K562 (cell line): ENCODE results near the gene KAZALD1. TPM values are rescaled to one million over a fixed set of nuclear protein-coding genes. Genes with fewer than 3 reads are reported as not detected.

Source experiments
- ATAC-seq: fragments of 200-7000 bp; cut with Tn5 transposase; 3 replicates; pipeline ENCODE4 v1.9.1; 2020; ENCODE audit warnings: moderate library complexity
- BruUV-seq: library from RNA; stranded (reverse); fragments of 400-500 nt; replicated peaks from 2 replicates; lab custom pipeline; 2021; lab: Mats Ljungman, UMichigan
- CTCF ChIA-PET: fragments of 300-600 bp; formaldehyde crosslinking; extraction: SDS; loops from one replicate; lab custom pipeline; 2021; ENCODE audit warnings: low intra/inter-chr PET ratio; lab: Yijun Ruan, JAX
- POLR2A ChIA-PET: fragments of 300-600, 350-650 bp; sonication (Branson Sonifier 250); formaldehyde crosslinking; extraction: SDS; loops from one replicate; lab custom pipeline; 2021; ENCODE audit warnings: antibody characterized with exemption, inconsistent platforms; lab: Yijun Ruan, JAX
- DNase-seq, 4 experiments: peaks; one replicate each; pipeline versions ENCODE4 v3.0.0 to v3.0.0-alpha.2; 2011 to 2018; ENCODE audit warnings: low spot score in 3 of 4, mixed read lengths in 3 of 4; ENCODE audit errors: extremely low read depth in 1 of 4
- FAIRE-seq: peaks from 2 replicates; lab custom pipeline; 2011; peaks lifted over from hg19 to GRCh38; lab: Jason Lieb, UNC
- H2AFZ ChIP-seq: 2 replicates; pipeline ENCODE4 v1.6.0; 2011; ENCODE audit warnings: low read depth, low read length, control low read depth, inconsistent platforms
- H3K27ac ChIP-seq: fragments of 200-600 bp; 3 replicates; pipeline ENCODE4 v1.8.0; 2011; ENCODE audit warnings: low read depth, mild to moderate bottlenecking, control low read depth, inconsistent platforms, low read length, moderate library complexity, mixed read lengths; ENCODE audit errors: extremely low read depth
- H3K27me3 ChIP-seq, 2 experiments: fragments of 300-600 bp in 1 of 2; 2 replicates in 1 of 2; 3 replicates in 1 of 2; pipeline versions ENCODE4 v1.6.0 to v1.8.0; 2011; ENCODE audit warnings: inconsistent platforms in 2 of 2, low read length in 2 of 2, mild to moderate bottlenecking in 1 of 2, mixed read lengths in 1 of 2, moderate library complexity in 1 of 2; ENCODE audit not compliant: control insufficient read depth in 2 of 2, insufficient read depth in 2 of 2
- H3K36me3 ChIP-seq: fragments of 300-600 bp; 3 replicates; pipeline ENCODE4 v1.8.0; 2011; ENCODE audit warnings: mild to moderate bottlenecking, low read length, inconsistent platforms; ENCODE audit not compliant: control insufficient read depth, insufficient read depth
- H3K4me1 ChIP-seq, 2 experiments: fragments of 200-600 bp in 1 of 2; replicated peaks in 1 of 2; 2 replicates in 1 of 2; 3 replicates in 1 of 2; pipeline versions ENCODE4 v1.5.1 to v1.8.0; 2011; ENCODE audit warnings: inconsistent platforms in 2 of 2, low read length in 2 of 2, mild to moderate bottlenecking in 1 of 2, mixed read lengths in 1 of 2, moderate library complexity in 1 of 2; ENCODE audit not compliant: control insufficient read depth in 2 of 2, insufficient read depth in 2 of 2
- H3K4me2 ChIP-seq: 2 replicates; pipeline ENCODE4 v1.6.1; 2011; ENCODE audit warnings: low read length, control low read depth, inconsistent platforms, mixed read lengths; ENCODE audit not compliant: insufficient read depth
- H3K4me3 ChIP-seq: fragments of 200-600 bp; sonication (generic), shearing (Covaris generic); 2 replicates; pipeline ENCODE4 v1.5.1; 2016; ENCODE audit warnings: control low read depth, inconsistent platforms
- H3K79me2 ChIP-seq: fragments of 200-600 bp; 3 replicates; pipeline ENCODE4 v1.8.0; 2011; ENCODE audit warnings: low read length, inconsistent platforms; ENCODE audit not compliant: control insufficient read depth, insufficient read depth
- H3K9ac ChIP-seq, 2 experiments: 2 replicates each; pipeline versions ENCODE4 v1.6.0 to v1.6.1; 2011; ENCODE audit warnings: low read depth in 2 of 2, low read length in 2 of 2, control low read depth in 1 of 2, inconsistent platforms in 1 of 2, mild to moderate bottlenecking in 1 of 2, mixed read lengths in 1 of 2; ENCODE audit not compliant: insufficient read depth in 1 of 2
- H3K9me1 ChIP-seq: one replicate; pipeline ENCODE4 v1.6.0; 2011; ENCODE audit warnings: inconsistent platforms, mild to moderate bottlenecking, low read length, moderate library complexity; ENCODE audit not compliant: control insufficient read depth, insufficient read depth
- H3K9me3 ChIP-seq: replicated peaks from 2 replicates; pipeline ENCODE4 v1.5.1; 2011; ENCODE audit warnings: low read depth, low read length, inconsistent platforms; ENCODE audit not compliant: control insufficient read depth, insufficient read depth
- H4K20me1 ChIP-seq: replicated peaks from 2 replicates; pipeline ENCODE4 v1.6.1; 2011; ENCODE audit warnings: low read length, inconsistent platforms, mixed read lengths; ENCODE audit not compliant: control insufficient read depth, insufficient read depth
- CBX3 ChIP-seq, 2 experiments: IDR thresholded peaks; 1 replicate in 1 of 2; 2 replicates in 1 of 2; pipeline ENCODE4 v1.6.1; 2012; ENCODE audit warnings: inconsistent platforms in 2 of 2, low read length in 2 of 2, borderline replicate concordance in 1 of 2, control low read depth in 1 of 2
- MAFF ChIP-seq: IDR thresholded peaks from 2 replicates; pipeline ENCODE4 v1.6.1; 2012; ENCODE audit warnings: low read length, improper control_type of control experiment
- RFX1 ChIP-seq: fragments of 450-650 bp; IDR thresholded peaks from 2 replicates; pipeline ENCODE4 v1.6.1; 2016; ENCODE audit warnings: mild to moderate bottlenecking, moderate library complexity
- SMAD4 ChIP-seq: fragments of 250-450 bp; sonication (Bioruptor Pico); conservative IDR thresholded peaks from 2 replicates; pipeline ENCODE4 v1.8.0; 2021; ENCODE audit warnings: inconsistent platforms, mild to moderate bottlenecking, moderate library complexity
- WGBS: fragments of 100-300 bp; shearing (Covaris generic); methylation state at CpG from one replicate; pipeline ENCODE4 v1.1.6; 2016; ENCODE audit warnings: low coverage, mixed read lengths; ENCODE audit not compliant: insufficient coverage; ENCODE audit errors: missing lambda C conversion rate; 5-methylcytosine and 5-hydroxymethylcytosine counted together
- in situ Hi-C: fragments of 300-500 bp; cut with MboI; formaldehyde crosslinking; loops from 4 replicates; pipeline ENCODE4 v1.15.0; 2018; ENCODE audit warnings: inconsistent platforms, mixed read lengths
- intact Hi-C: fragments of 100-400 bp; cut with micrococcal nuclease; formaldehyde crosslinking; loops from 2 replicates; pipeline ENCODE4 v1.14.2; 2022
- polyA plus RNA-seq, 8 experiments: library from polyadenylated mRNA; depleted of rRNA in 4 of 8; stranded (reverse) in 5 of 8; unstranded in 3 of 8; fragments of >200 nt; fragmentation: Nextera tagmentation in 2 of 8; fragmentation: Illumina TruSeq in 1 of 8; extraction: Ambion mirVana in 2 of 8; extraction: Trizol in 1 of 8; gene quantifications; 2 replicates each; pipeline versions ENCODE4 v1.2.1 to v1.2.3, GENCODE V29; 2011 to 2014; ENCODE audit warnings: inconsistent platforms in 1 of 8, missing spikeins in 1 of 8
- total RNA-seq, 7 experiments: library from RNA; depleted of rRNA in 6 of 7; stranded (reverse); fragments of >200 nt in 6 of 7; fragmentation: Illumina TruSeq in 2 of 7; extraction: Trizol in 2 of 7; gene quantifications; 2 replicates each; pipeline versions ENCODE4 v1.2.1 to v1.2.3, GENCODE V29; 2011 to 2021; ENCODE audit warnings: low replicate concordance in 1 of 7
- TF ChIP-seq, protein P1 (sequence below): IDR thresholded peaks from 2 replicates; pipeline ENCODE4 v1.6.1; 2014; ENCODE audit warnings: antibody characterized with exemption
- TF ChIP-seq, protein P2 (sequence below): fragments of 200-800 bp; sonication (Bioruptor generic); IDR thresholded peaks from 2 replicates; pipeline ENCODE4 v1.6.1; 2017; ENCODE audit warnings: missing genetic modification characterization, missing compliant biosample characterization

Gene KAZALD1
- total and polyA plus RNA-seq, 9 of the 15 experiments (the other 6 are each of a cell fraction or from before 2014, with no cell fraction given) = 0.15 to 10.0 (median 4.9) TPM

- BruUV-seq = no TSS peak
Observed at GRCh38 chr10:101069441-101069840, 7.7 kb downstream of the KAZALD1 start.

More at GRCh38 chr10:101069441-101069840, 7.7 kb downstream of the KAZALD1 start:
- ChIA-PET POLR2A (interaction anchor here (0.6 kb wide), 1 partner anchor 24 kb away, joined by 3 read pairs; no protein-coding TSS in a partner anchor), CTCF (no interaction called here)
- Histone ChIP-seq H3K4me1 (peaks cover 37 to 48% of the 10 kb centered on the region in 2 experiments), H3K79me2 (no peaks in the 10 kb centered on the region), H3K9ac (no peak overlapping the region), H3K9me1 (no peaks in the 10 kb centered on the region), H3K9me3 (no peaks in the 10 kb centered on the region), H3K4me2 (no peak overlapping the region), H2AFZ (no peak overlapping the region), H3K27ac (no peak overlapping the region), H3K27me3 (no peaks in the 10 kb centered on the region), H3K4me3 (no peak overlapping the region), H4K20me1 (no peaks in the 10 kb centered on the region), H3K36me3 (no peaks in the 10 kb centered on the region)
- ATAC-seq (no peak), DNase-seq (no peak), FAIRE-seq (no peak)
- WGBS = 79% methylated on average over 5 of the region's 5 CpGs
- intact Hi-C loops = loop anchor here (5.0 to 10.0 kb wide), 3 partner anchors 37 to 985 kb away; partner anchors contain the start of genes ARMH3, PDZD7 and SFXN3
- TF ChIP-seq SMAD4 (no peak), MAFF (no peak), RFX1 (no peak), CBX3 (IDR thresholded peaks at IDR 0.05; ENCODE audit: borderline replicate concordance in 1 of 2, low read length in 2 of 2) (no peak)
- TF ChIP-seq, protein P1, sequence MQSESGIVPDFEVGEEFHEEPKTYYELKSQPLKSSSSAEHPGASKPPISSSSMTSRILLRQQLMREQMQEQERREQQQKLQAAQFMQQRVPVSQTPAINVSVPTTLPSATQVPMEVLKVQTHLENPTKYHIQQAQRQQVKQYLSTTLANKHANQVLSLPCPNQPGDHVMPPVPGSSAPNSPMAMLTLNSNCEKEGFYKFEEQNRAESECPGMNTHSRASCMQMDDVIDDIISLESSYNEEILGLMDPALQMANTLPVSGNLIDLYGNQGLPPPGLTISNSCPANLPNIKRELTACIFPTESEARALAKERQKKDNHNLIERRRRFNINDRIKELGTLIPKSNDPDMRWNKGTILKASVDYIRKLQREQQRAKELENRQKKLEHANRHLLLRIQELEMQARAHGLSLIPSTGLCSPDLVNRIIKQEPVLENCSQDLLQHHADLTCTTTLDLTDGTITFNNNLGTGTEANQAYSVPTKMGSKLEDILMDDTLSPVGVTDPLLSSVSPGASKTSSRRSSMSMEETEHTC = no peak
- TF ChIP-seq, protein P2, sequence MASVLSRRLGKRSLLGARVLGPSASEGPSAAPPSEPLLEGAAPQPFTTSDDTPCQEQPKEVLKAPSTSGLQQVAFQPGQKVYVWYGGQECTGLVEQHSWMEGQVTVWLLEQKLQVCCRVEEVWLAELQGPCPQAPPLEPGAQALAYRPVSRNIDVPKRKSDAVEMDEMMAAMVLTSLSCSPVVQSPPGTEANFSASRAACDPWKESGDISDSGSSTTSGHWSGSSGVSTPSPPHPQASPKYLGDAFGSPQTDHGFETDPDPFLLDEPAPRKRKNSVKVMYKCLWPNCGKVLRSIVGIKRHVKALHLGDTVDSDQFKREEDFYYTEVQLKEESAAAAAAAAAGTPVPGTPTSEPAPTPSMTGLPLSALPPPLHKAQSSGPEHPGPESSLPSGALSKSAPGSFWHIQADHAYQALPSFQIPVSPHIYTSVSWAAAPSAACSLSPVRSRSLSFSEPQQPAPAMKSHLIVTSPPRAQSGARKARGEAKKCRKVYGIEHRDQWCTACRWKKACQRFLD (CRISPR knock-in tag) = no peak
- in situ Hi-C loops = no loop called here
